ENCODE results near the gene DNAJA3. TPM values are rescaled to one million over a fixed set of nuclear protein-coding genes. Genes with fewer than 3 reads are reported as not detected.

The DNAJA3 gene
- total RNA-seq, 1 experiment from 2014 or later, result 93.3 TPM

GRCh38 chr16:4420505-4421105, 5.1 kb upstream of the DNAJA3 start (continued):
- TF ChIP-seq, protein P1, sequence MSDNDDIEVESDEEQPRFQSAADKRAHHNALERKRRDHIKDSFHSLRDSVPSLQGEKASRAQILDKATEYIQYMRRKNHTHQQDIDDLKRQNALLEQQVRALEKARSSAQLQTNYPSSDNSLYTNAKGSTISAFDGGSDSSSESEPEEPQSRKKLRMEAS (IDR thresholded peaks at IDR 0.05), result no peak

DNA sequence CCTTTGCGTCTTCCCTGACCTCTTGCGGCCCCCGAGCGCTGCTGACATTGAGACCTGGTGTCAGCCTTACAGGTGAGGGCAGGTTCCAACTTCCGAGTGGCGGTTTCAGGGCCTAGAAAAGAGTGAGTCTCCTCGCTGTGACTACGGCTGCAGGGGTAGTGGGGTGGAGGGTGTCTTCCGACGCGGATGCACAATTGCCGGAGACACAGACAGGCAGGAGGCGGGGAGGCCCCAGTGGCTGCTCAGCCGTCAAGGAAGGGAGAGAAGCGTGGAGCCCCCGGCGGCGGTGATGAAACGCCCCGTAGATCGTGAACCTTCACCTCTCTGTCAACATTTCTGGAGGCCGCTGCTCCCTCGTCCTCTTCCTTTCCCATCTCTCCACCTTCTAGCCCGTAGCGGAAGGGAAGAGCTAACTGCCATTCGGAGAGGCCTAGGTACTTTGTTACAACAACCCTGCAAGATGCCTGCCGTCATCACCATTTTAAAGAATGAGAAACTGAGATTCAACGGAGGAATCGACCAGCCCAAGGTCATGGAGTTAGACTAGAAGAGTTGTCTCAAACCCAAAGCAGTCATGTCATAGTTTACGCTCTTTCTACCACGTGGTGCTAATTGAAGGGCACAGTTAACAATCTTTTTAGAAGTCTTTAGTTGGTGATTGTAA, 485 bp downstream of the DNAJA3 start:
- peak overlapping the region; percentile 96 for H3K27ac ChIP-seq (ENCODE audit: low read depth, low read length)
- POLR2A ChIA-PET, result no interaction called here
- RAD21 ChIA-PET (ENCODE audit: low non-redundant PET in 1 of 2, low total read pairs in 2 of 2, uncharacterized antibody in 2 of 2, unreplicated experiment in 2 of 2), result no interaction called here
- peak overlapping the region; percentile 95 to 97 for H3K4me3 ChIP-seq (replicated peaks in 1 of 2; ENCODE audit: low read depth in 1 of 2, low read length in 2 of 2)
- H3K9ac ChIP-seq (ENCODE audit: low read length), result peak overlapping the region; percentile 99
- no peaks in the 10 kb centered on the region for H3K9me3 ChIP-seq (ENCODE audit: control insufficient read depth in 1 of 2, insufficient read depth in 1 of 2, low read depth in 1 of 2, low read length in 2 of 2)
- intact Hi-C loops (cut with micrococcal nuclease), result loop anchor here (10.0 kb wide), 1 partner anchor 189 kb away; the partner anchor contains the start of gene UBALD1
- BruUV-seq (replicated peaks), result no TSS peak
- H3K79me2 ChIP-seq (ENCODE audit: insufficient read depth, low read length), result peaks cover 58% of the 10 kb centered on the region
- H2AFZ ChIP-seq (ENCODE audit: low read depth, low read length, poor library complexity, severe bottlenecking), result no peak overlapping the region
- CTCF ChIA-PET, result no interaction called here
- ATAC-seq (peak; percentile 46), DNase-seq (ENCODE audit: low read depth, low spot score) (no peak)
- H3K9me2 ChIP-seq (ENCODE audit: insufficient read depth), result no peaks in the 10 kb centered on the region
- no peaks in the 10 kb centered on the region for H3K27me3 ChIP-seq (ENCODE audit: insufficient read depth, low read length)
- H3K4me2 ChIP-seq (ENCODE audit: low read length), result peak overlapping the region; percentile 100
- TF ChIP-seq ZFX (IDR thresholded peaks at IDR 0.05) (peak; percentile 91), TCF7L2 (IDR thresholded peaks at IDR 0.05; ENCODE audit: borderline replicate concordance, extremely low read depth, insufficient read depth, insufficient read length) (peak; percentile 10), SIN3A (IDR thresholded peaks at IDR 0.05; ENCODE audit: low read depth) (no peak)
- peaks cover 0 to 17% of the 10 kb centered on the region in 2 experiments; a peak in 1 of 4 replicates for H3K36me3 ChIP-seq (ENCODE audit: control insufficient read depth in 1 of 2, insufficient read depth in 2 of 2, low read length in 2 of 2)
- H3K4me1 ChIP-seq (ENCODE audit: control insufficient read depth in 1 of 2, insufficient read depth in 2 of 2, low read length in 2 of 2), result peaks cover 7 to 18% of the 10 kb centered on the region in 2 experiments
- no peaks in the 10 kb centered on the region for H4K20me1 ChIP-seq (ENCODE audit: insufficient read depth)

DNA sequence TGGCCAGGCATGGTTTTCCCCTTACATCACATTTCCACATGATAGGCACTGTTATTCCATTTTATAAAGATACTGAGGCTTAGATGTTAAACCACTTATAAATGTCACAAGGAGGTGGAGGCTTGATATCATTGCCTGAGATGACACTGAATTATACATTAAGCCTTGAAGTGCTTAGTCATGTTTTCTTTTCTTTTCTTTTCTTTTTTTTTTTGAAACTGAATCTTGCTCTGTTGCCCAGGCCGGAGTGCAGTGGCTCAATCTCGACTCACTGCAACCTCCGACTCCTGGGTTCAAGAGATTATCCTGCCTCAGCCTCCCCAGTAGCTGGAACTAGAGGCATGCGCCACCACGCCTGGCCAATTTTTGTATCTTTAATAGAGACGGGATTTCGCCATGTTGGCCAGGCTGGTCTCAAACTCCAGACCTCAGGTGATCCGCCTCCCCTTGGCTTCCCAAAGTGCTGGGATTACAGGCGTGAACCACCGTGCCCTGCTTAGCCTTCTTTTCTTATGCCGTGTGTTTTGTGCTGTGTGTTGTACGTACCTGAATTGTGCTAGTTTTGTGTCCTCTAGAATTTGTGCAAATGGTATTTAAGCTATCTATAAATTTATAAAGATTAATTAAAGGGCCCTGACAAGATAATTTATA, 1.2 kb downstream of the DNAJA3 start:
- H3K4me2 ChIP-seq (ENCODE audit: low read length), result peak overlapping the region; percentile 100
- no peaks in the 10 kb centered on the region for H3K9me2 ChIP-seq (ENCODE audit: insufficient read depth)
- no peak overlapping the region for H2AFZ ChIP-seq (ENCODE audit: low read depth, low read length, poor library complexity, severe bottlenecking)
- BruUV-seq (replicated peaks), result TSS peak; percentile 57
- no peak for DNase-seq (ENCODE audit: low read depth, low spot score)
- H3K4me1 ChIP-seq (ENCODE audit: control insufficient read depth in 1 of 2, insufficient read depth in 2 of 2, low read length in 2 of 2), result peaks cover 7 to 18% of the 10 kb centered on the region in 2 experiments
- H3K79me2 ChIP-seq (ENCODE audit: insufficient read depth, low read length), result peaks cover 64% of the 10 kb centered on the region
- ATAC-seq, result no peak
- intact Hi-C loops (cut with micrococcal nuclease), result loop anchor here (10.0 kb wide), 1 partner anchor 188 kb away; the partner anchor contains the start of gene UBALD1
- no peaks in the 10 kb centered on the region for H3K9me3 ChIP-seq (ENCODE audit: control insufficient read depth in 1 of 2, insufficient read depth in 1 of 2, low read depth in 1 of 2, low read length in 2 of 2)
- ChIA-PET RAD21 (ENCODE audit: low non-redundant PET in 1 of 2, low total read pairs in 2 of 2, uncharacterized antibody in 2 of 2, unreplicated experiment in 2 of 2) (no interaction called here), CTCF (no interaction called here), POLR2A (no interaction called here)
- peak overlapping the region; percentile 96; the same call in 1 of the 2 replicates for H3K27ac ChIP-seq (ENCODE audit: low read depth, low read length)
- peak overlapping the region; percentile 99 for H3K9ac ChIP-seq (ENCODE audit: low read length)
- no peak for TF ChIP-seq RAD21 (IDR thresholded peaks at IDR 0.05; ENCODE audit: low read depth)
- TF ChIP-seq SRF (IDR thresholded peaks at IDR 0.05; ENCODE audit: low read depth), result no peak
- no peak for TF ChIP-seq CEBPB (IDR thresholded peaks at IDR 0.05; ENCODE audit: low read depth)
- no peak for TF ChIP-seq POLR2A (IDR thresholded peaks at IDR 0.05; ENCODE audit: borderline replicate concordance, extremely low read depth, insufficient read depth, insufficient read length)
- TF ChIP-seq, protein P2, sequence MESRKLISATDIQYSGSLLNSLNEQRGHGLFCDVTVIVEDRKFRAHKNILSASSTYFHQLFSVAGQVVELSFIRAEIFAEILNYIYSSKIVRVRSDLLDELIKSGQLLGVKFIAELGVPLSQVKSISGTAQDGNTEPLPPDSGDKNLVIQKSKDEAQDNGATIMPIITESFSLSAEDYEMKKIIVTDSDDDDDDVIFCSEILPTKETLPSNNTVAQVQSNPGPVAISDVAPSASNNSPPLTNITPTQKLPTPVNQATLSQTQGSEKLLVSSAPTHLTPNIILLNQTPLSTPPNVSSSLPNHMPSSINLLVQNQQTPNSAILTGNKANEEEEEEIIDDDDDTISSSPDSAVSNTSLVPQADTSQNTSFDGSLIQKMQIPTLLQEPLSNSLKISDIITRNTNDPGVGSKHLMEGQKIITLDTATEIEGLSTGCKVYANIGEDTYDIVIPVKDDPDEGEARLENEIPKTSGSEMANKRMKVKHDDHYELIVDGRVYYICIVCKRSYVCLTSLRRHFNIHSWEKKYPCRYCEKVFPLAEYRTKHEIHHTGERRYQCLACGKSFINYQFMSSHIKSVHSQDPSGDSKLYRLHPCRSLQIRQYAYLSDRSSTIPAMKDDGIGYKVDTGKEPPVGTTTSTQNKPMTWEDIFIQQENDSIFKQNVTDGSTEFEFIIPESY (IDR thresholded peaks at IDR 0.05; ENCODE audit: extremely low read depth, insufficient replicate concordance, low read length), result no peak
- peaks cover 2 to 23% of the 10 kb centered on the region in 2 experiments; a peak in 1 of 4 replicates for H3K36me3 ChIP-seq (ENCODE audit: control insufficient read depth in 1 of 2, insufficient read depth in 2 of 2, low read length in 2 of 2)
- peak overlapping the region; percentile 95 to 97 for H3K4me3 ChIP-seq (replicated peaks in 1 of 2; ENCODE audit: low read depth in 1 of 2, low read length in 2 of 2)
- no peaks in the 10 kb centered on the region for H4K20me1 ChIP-seq (ENCODE audit: insufficient read depth)
- H3K27me3 ChIP-seq (ENCODE audit: insufficient read depth, low read length), result no peaks in the 10 kb centered on the region
